Chondrocyte (in vitro differentiated cells): ENCODE results near the gene PGBD1. TPM values are rescaled to one million over a fixed set of nuclear protein-coding genes. Genes with fewer than 3 reads are reported as not detected.
"Not testable (repeated sequence)": the region's sequence is repeated elsewhere in the genome, so short reads cannot be mapped to it uniquely, and the experiment has no call there.

Experiments
- DNase-seq: peaks from one replicate; pipeline ENCODE4 v3.0.0; 2021; ENCODE audit warnings: mixed read lengths, low spot score
- H3K27ac Mint-ChIP-seq: one replicate; pipeline ENCODE4 v1.8.0; 2021; ENCODE audit warnings: mild to moderate bottlenecking, moderate library complexity, mixed read lengths; ENCODE audit not compliant: unreplicated experiment
- H3K27me3 Mint-ChIP-seq: 2 replicates; pipeline ENCODE4 v1.8.0; 2021; ENCODE audit warnings: low read depth, mixed read lengths
- H3K36me3 Mint-ChIP-seq: 2 replicates; pipeline ENCODE4 v1.8.0; 2021; ENCODE audit warnings: low read depth, mixed read lengths
- H3K4me1 Mint-ChIP-seq: 2 replicates; pipeline ENCODE4 v1.8.0; 2021; ENCODE audit warnings: low read depth, mild to moderate bottlenecking, mixed read lengths
- H3K4me3 Mint-ChIP-seq: one replicate; pipeline ENCODE4 v1.8.0; 2021; ENCODE audit warnings: mild to moderate bottlenecking, moderate library complexity, mixed read lengths; ENCODE audit not compliant: unreplicated experiment
- H3K9me3 Mint-ChIP-seq: 2 replicates; pipeline ENCODE4 v1.8.0; 2021; ENCODE audit warnings: low read depth, mixed read lengths
- CTCF ChIP-seq: fragments of 200-600 bp; sonication (generic); IDR thresholded peaks from 2 replicates; pipeline ENCODE4 v1.5.0; 2021; ENCODE audit warnings: antibody characterized with exemption, mild to moderate bottlenecking, moderate library complexity
- total RNA-seq: library from RNA; stranded (reverse); gene quantifications from 3 replicates; pipeline ENCODE4 v1.2.1, GENCODE V29; 2021

The PGBD1 gene
- total RNA-seq, 1 donor from 2014 or later = 8.5 TPM

GRCh38 chr6:28295326-28295725 lies 14.0 kb downstream of the PGBD1 start:
- H3K27ac Mint-ChIP-seq = no peak overlapping the region
- H3K4me1 Mint-ChIP-seq = no peaks in the 10 kb centered on the region
- H3K9me3 Mint-ChIP-seq = peaks cover 17% of the 10 kb centered on the region
- peaks cover 40% of the 10 kb centered on the region for H3K36me3 Mint-ChIP-seq
- H3K27me3 Mint-ChIP-seq = no peaks in the 10 kb centered on the region
- no peak for TF ChIP-seq CTCF
- H3K4me3 Mint-ChIP-seq = no peak overlapping the region
- DNase-seq = no peak

- Mint-ChIP-seq H3K27ac (no peak overlapping the region), H3K4me3 (no peak overlapping the region), H3K4me1 (no peaks in the 10 kb centered on the region), H3K9me3 (peaks cover 7% of the 10 kb centered on the region), H3K27me3 (no peaks in the 10 kb centered on the region), H3K36me3 (peaks cover 43% of the 10 kb centered on the region)
- DNase-seq = no peak
- TF ChIP-seq CTCF = no peak
Measured at GRCh38 chr6:28296520-28297060, 15.2 kb downstream of the PGBD1 start.

DNA sequence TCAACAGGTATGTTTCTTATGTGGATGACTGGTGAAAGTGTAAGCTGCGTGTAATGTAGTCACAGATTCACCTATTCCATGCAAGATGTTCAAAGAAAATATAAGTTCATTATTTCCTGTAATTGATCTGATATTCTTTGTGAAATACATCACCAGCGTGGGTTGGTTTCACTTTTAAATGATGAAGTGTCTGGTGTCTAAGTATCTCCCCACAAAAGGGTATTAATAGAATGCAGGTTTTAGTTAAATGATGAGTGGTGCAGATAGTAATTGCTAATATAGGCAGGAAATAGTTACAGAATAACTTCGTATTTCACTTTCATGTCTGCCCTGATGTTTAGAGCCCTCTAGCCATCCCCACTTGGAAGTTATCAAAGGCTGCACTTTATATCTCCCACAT lies 22.2 kb downstream of the PGBD1 start:
- Mint-ChIP-seq H3K4me3 (no peak overlapping the region), H3K4me1 (no peaks in the 10 kb centered on the region), H3K36me3 (peaks cover 24% of the 10 kb centered on the region), H3K27me3 (no peaks in the 10 kb centered on the region), H3K27ac (no peak overlapping the region), H3K9me3 (peaks cover 24% of the 10 kb centered on the region)
- DNase-seq = no peak
- no peak for TF ChIP-seq CTCF

- DNase-seq, H3K27ac Mint-ChIP-seq, H3K4me1 Mint-ChIP-seq, H3K27me3 Mint-ChIP-seq, H3K4me3 Mint-ChIP-seq: not testable (repeated sequence)
- H3K36me3 Mint-ChIP-seq = peaks cover 14% of the 10 kb centered on the region
- peaks cover 25% of the 10 kb centered on the region for H3K9me3 Mint-ChIP-seq
Measured at GRCh38 chr6:28306363-28306762, 25.0 kb downstream of the PGBD1 start.

DNA sequence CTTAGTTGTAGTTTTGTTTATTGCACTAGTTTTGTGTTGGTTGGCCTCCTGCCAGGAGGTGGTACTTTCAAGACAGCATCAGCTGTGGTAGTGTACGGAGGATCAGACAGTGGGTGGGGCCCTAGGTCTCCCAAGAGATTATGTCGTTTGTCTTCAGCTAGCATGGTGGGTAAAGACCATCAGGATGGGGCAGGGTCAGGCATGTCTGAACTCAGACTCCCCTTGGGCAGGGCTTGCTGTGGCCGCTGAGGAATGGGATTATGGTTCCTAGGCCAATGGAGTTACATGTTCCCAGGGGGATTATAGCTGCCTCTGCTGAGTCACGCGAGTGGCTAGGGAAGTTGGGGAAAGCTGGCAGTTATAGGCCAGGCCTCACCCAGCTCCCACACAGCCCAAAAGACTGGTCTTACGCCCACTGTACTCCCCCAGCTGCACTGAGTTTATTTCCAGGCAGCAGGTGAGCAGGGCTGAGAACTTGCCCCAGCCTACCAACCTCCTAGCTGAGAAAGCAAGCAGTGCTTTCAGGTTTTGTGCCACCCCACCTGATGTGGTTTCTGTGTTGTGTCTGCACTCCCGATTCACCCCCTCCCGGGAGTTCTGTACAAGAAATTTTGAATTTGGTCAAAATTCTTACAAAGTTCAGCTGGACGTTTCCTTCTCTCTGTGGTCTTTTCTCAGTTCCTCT lies 29.9 kb downstream of the PGBD1 start:
- Mint-ChIP-seq H3K27me3 (no peaks in the 10 kb centered on the region), H3K36me3 (peaks cover 10% of the 10 kb centered on the region), H3K9me3 (peaks cover 20% of the 10 kb centered on the region), H3K27ac (no peak overlapping the region), H3K4me1 (no peaks in the 10 kb centered on the region), H3K4me3 (no peak overlapping the region)
- no peak for TF ChIP-seq CTCF
- no peak for DNase-seq

GRCh38 chr6:28312939-28313338 lies 31.6 kb downstream of the PGBD1 start:
- Mint-ChIP-seq H3K36me3 (peaks cover 7% of the 10 kb centered on the region), H3K4me3 (no peak overlapping the region)

More at GRCh38 chr6:28312939-28313338, 31.6 kb downstream of the PGBD1 start:
- no peak for TF ChIP-seq CTCF
- no peaks in the 10 kb centered on the region for H3K4me1 Mint-ChIP-seq
- no peak overlapping the region for H3K27ac Mint-ChIP-seq
- no peak for DNase-seq
- H3K9me3 Mint-ChIP-seq = peaks cover 8% of the 10 kb centered on the region
- H3K27me3 Mint-ChIP-seq = no peaks in the 10 kb centered on the region
